HUES6 (cell line): ENCODE results near the gene KIF26A.

Experiments
- H3K27ac ChIP-seq: 2 replicates; pipeline ENCODE4 v1.7.0; 2013; ENCODE audit warnings: low read depth, mild to moderate bottlenecking, low read length, inconsistent platforms
- H3K27me3 ChIP-seq: 2 replicates; pipeline ENCODE4 v1.6.1; 2013; ENCODE audit warnings: low read length; ENCODE audit not compliant: control insufficient read depth, insufficient read depth
- H3K36me3 ChIP-seq: 2 replicates; pipeline ENCODE4 v1.6.1; 2013; ENCODE audit warnings: low read length; ENCODE audit not compliant: control insufficient read depth, insufficient read depth
- H3K4me1 ChIP-seq: 2 replicates; pipeline ENCODE4 v1.6.1; 2013; ENCODE audit warnings: low read length; ENCODE audit not compliant: control insufficient read depth, insufficient read depth
- H3K4me3 ChIP-seq: 2 replicates; pipeline ENCODE4 v1.5.1; 2013; ENCODE audit warnings: low read depth, low read length
- H3K9ac ChIP-seq: one replicate; pipeline ENCODE4 v1.6.1; 2013; ENCODE audit warnings: mild to moderate bottlenecking, low read length
- H3K9me3 ChIP-seq: 2 replicates; pipeline ENCODE4 v1.6.1; 2013; ENCODE audit warnings: low read depth, low read length; ENCODE audit not compliant: control insufficient read depth, insufficient read depth

The KIF26A gene

GRCh38 chr14:104178279-104178678, 39.9 kb downstream of the KIF26A start:
- H3K27me3 ChIP-seq: no peaks in the 10 kb centered on the region
- H3K4me1 ChIP-seq: no peaks in the 10 kb centered on the region
- H3K9me3 ChIP-seq: no peaks in the 10 kb centered on the region
- peaks cover 40% of the 10 kb centered on the region for H3K36me3 ChIP-seq
- H3K4me3 ChIP-seq: no peak overlapping the region
- H3K9ac ChIP-seq: no peak overlapping the region
- peak overlapping the region; percentile 41 for H3K27ac ChIP-seq

GRCh38 chr14:104179126-104179525, 40.7 kb downstream of the KIF26A start:
- Histone ChIP-seq H3K36me3 (peaks cover 31% of the 10 kb centered on the region), H3K4me1 (no peaks in the 10 kb centered on the region), H3K9ac (no peak overlapping the region), H3K27ac (no peak overlapping the region; the same call in 1 of the 2 replicates), H3K9me3 (no peaks in the 10 kb centered on the region), H3K4me3 (no peak overlapping the region), H3K27me3 (no peaks in the 10 kb centered on the region)

DNA sequence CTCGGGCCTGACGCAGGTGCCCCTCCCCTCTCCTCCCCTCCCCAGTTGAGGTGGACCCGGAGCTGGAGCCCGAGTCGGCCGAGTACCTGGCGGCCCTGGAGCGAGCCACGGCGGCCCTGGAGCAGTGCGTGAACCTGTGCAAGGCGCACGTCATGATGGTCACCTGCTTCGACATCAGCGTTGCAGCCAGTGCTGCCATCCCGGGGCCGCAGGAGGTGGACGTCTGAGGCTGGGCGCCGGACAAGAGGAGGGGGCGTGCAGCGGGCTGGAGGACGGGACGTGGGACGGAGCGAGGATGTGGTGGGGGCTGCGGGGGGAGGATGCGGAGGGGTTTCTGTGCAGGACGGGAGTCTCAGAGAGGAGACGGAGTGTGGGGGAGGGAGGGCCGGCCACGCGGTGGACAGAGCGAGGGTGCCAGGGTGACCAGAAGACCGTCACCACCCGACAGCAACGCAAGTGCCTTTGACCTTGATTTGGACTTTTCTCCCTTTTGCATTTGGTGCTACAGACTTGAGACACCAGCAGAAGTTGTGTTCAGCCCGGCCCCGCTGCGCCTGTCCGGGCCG, 41.3 kb downstream of the KIF26A start:
- Histone ChIP-seq H3K9me3 (no peaks in the 10 kb centered on the region), H3K27ac (no peak overlapping the region), H3K27me3 (no peaks in the 10 kb centered on the region), H3K4me1 (0 out of 2 replicates have a peak, but pooled peaks cover 4% of the 10 kb centered on the region), H3K36me3 (peaks cover 26% of the 10 kb centered on the region), H3K9ac (no peak overlapping the region), H3K4me3 (no peak overlapping the region)

GRCh38 chr14:104180561-104181165, 42.3 kb downstream of the KIF26A start:
- Histone ChIP-seq H3K27ac (no peak overlapping the region), H3K9ac (no peak overlapping the region), H3K4me3 (no peak overlapping the region), H3K9me3 (no peaks in the 10 kb centered on the region), H3K4me1 (peaks cover 8% of the 10 kb centered on the region; the same call in 1 of the 2 replicates), H3K36me3 (peaks cover 16% of the 10 kb centered on the region), H3K27me3 (no peaks in the 10 kb centered on the region)

DNA sequence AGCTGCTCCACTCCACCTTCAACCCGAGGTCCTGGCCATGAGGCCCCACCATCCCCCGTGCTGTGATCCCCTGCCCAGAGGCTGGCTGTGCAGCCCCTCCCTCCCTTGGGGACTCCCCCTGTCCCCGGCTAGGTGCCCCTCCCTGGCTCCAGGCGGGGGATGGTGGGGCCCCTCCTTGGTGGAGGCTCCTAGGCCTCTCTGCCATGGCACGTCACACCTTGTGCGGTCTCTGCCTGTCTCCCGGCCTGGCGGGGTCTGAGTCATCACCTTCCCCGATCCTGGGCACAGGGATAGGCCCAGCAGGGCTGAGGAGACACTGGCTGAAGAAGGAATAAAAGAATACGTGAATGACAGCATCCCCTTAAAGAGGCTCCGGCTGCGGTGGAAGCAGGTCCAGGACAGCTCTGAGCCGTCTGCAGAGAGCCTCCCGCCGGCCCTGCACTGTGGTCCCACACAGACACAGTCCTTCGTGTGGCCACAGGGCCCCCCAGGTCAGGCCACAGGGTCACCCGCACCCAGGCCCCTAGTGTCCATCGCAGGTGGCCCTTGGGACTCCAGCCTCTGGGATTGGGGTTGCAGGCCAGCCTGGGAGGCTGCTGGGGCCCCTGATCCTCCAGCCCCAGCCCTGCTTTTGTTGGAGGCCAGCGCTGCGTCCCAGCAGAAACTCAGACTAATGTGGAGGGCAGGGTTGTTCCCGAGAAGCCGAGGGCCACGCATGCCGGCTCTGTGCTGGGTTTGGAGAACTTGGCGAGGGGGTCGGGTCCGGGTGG, 43.6 kb downstream of the KIF26A start:
- H3K9me3 ChIP-seq: no peaks in the 10 kb centered on the region
- peaks cover 8% of the 10 kb centered on the region; the same call in 1 of the 2 replicates for H3K4me1 ChIP-seq
- H3K27me3 ChIP-seq: no peaks in the 10 kb centered on the region
- H3K27ac ChIP-seq: no peak overlapping the region
- H3K36me3 ChIP-seq: peaks cover 10% of the 10 kb centered on the region
- no peak overlapping the region for H3K9ac ChIP-seq
- H3K4me3 ChIP-seq: no peak overlapping the region

GRCh38 chr14:104182857-104183425, 44.6 kb downstream of the KIF26A start:
- Histone ChIP-seq H3K27ac (no peak overlapping the region), H3K9me3 (no peaks in the 10 kb centered on the region), H3K4me3 (no peak overlapping the region)

GRCh38 chr14:104183796-104184195, 45.4 kb downstream of the KIF26A start:
- no peak overlapping the region for H3K4me3 ChIP-seq
- no peak overlapping the region for H3K9ac ChIP-seq
- peaks cover 8% of the 10 kb centered on the region; the same call in 1 of the 2 replicates for H3K4me1 ChIP-seq
- H3K27me3 ChIP-seq: no peaks in the 10 kb centered on the region
- no peaks in the 10 kb centered on the region for H3K9me3 ChIP-seq
- H3K27ac ChIP-seq: no peak overlapping the region
- H3K36me3 ChIP-seq: no peaks in the 10 kb centered on the region

More at GRCh38 chr14:104182857-104183425, 44.6 kb downstream of the KIF26A start:
- peaks cover 8% of the 10 kb centered on the region; the same call in 1 of the 2 replicates for H3K4me1 ChIP-seq
- 0 out of 2 replicates have a peak, but pooled peaks cover under 1% of the 10 kb centered on the region for H3K36me3 ChIP-seq
- H3K27me3 ChIP-seq: no peaks in the 10 kb centered on the region
- no peak overlapping the region for H3K9ac ChIP-seq

DNA sequence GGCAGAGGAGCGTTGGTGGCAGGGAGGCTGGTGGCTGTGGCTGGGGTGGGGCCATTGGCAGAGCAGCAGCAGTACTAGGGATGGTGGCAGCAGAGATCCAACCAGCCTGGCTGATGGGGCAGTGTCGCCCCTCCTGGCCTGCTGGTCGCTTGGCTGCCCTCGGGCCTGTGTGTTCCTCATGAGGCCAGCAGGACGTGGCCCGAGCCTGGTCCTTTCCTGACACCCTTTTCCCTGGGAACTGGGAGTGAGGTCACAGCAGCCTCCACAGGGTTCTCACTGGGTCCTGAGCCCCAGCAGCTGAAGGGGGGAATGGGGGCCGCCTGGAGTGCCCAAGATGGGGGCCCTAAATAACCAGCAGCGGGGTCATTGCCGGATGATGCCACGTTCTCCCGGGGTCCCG, 46.1 kb downstream of the KIF26A start:
- no peaks in the 10 kb centered on the region for H3K36me3 ChIP-seq
- peaks cover 8% of the 10 kb centered on the region; the same call in 1 of the 2 replicates for H3K4me1 ChIP-seq
- no peak overlapping the region for H3K9ac ChIP-seq
- no peaks in the 10 kb centered on the region for H3K9me3 ChIP-seq
- H3K27ac ChIP-seq: no peak overlapping the region
- H3K27me3 ChIP-seq: no peaks in the 10 kb centered on the region
- H3K4me3 ChIP-seq: no peak overlapping the region

DNA sequence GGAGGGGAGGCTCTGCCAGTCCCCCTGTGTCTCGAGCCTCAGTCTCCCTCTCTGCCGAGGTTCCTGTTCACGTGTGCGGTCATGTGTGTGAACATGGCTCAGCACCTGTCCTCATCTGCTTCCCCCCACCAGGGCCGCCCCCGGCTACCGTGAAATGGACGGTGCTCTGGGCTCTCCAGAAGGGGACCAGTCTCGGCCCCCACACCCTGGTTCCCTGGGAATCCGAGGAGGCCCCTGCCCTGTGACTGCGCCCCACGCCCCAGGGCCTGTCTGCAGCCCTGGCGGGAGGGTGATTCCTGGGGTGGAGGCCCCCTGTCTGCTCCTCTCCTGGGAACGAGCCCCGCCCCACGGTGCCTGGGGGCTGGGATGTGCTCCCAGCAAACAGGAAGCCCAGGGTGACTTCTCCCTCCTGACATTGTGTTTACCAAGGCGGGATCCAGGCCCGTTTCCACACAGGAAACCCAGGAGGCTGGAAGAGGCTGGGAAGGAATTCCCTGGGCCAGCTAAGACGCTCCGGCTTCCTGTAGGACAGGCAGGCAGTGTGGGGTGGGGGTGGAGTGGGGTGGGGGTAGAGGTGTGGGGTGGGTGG, 46.6 kb downstream of the KIF26A start:
- H3K27me3 ChIP-seq: no peaks in the 10 kb centered on the region
- H3K9ac ChIP-seq: no peak overlapping the region
- no peaks in the 10 kb centered on the region for H3K36me3 ChIP-seq
- no peaks in the 10 kb centered on the region for H3K9me3 ChIP-seq
- no peak overlapping the region for H3K27ac ChIP-seq
- H3K4me1 ChIP-seq: peaks cover 8% of the 10 kb centered on the region; the same call in 1 of the 2 replicates
- no peak overlapping the region for H3K4me3 ChIP-seq

GRCh38 chr14:104185916-104186495, 47.6 kb downstream of the KIF26A start:
- H3K9ac ChIP-seq: no peak overlapping the region
- no peaks in the 10 kb centered on the region for H3K9me3 ChIP-seq
- H3K27ac ChIP-seq: no peak overlapping the region
- H3K4me3 ChIP-seq: no peak overlapping the region
- no peaks in the 10 kb centered on the region for H3K27me3 ChIP-seq
- no peaks in the 10 kb centered on the region for H3K36me3 ChIP-seq
- peaks cover 8% of the 10 kb centered on the region; the same call in 1 of the 2 replicates for H3K4me1 ChIP-seq
